GM19240 (cell line): ENCODE data around the gene EME2.
"Not testable (repeated sequence)": the region's sequence is repeated elsewhere in the genome, so short reads cannot be mapped to it uniquely, and the experiment has no call there.

Experiments
- DNase-seq: peaks from one replicate; pipeline ENCODE4 v3.0.0; 2011; ENCODE audit warnings: low spot score; ENCODE audit not compliant: insufficient read length

EME2 gene

GRCh38 chr16:1772362-1772907 lies at the start of gene EME2:
TSS of gene EME2 (plus strand) at chr16:1772810. CDS start at chr16:1773228, 418 bp downstream.
- no peak for DNase-seq

GRCh38 chr16:1723450-1724147 lies 49.0 kb upstream of the EME2 start:
- DNase-seq = no peak

GRCh38 chr16:1724491-1724890 lies 48.1 kb upstream of the EME2 start:
- DNase-seq = no peak

GRCh38 chr16:1726661-1727502 lies 45.7 kb upstream of the EME2 start:
- DNase-seq = no peak

- no peak for DNase-seq
These were observed 44.7 kb upstream of the EME2 start for GRCh38 chr16:1727651-1728624.

GRCh38 chr16:1729026-1729425 lies 43.6 kb upstream of the EME2 start:
- no peak for DNase-seq

- no peak for DNase-seq
These were observed 43.2 kb upstream of the EME2 start for GRCh38 chr16:1729445-1729844.

- no peak for DNase-seq
These were observed 41.5 kb upstream of the EME2 start for GRCh38 chr16:1731073-1731472.

- no peak for DNase-seq
These were observed 41.0 kb upstream of the EME2 start for GRCh38 chr16:1731603-1732002.

GRCh38 chr16:1732071-1732470 lies 40.5 kb upstream of the EME2 start:
- DNase-seq = no peak

GRCh38 chr16:1732551-1732987 lies 40.0 kb upstream of the EME2 start:
- not testable (repeated sequence) for DNase-seq

- DNase-seq = no peak
These were observed 38.5 kb upstream of the EME2 start for GRCh38 chr16:1734123-1734522.

- no peak for DNase-seq
These were observed 37.8 kb upstream of the EME2 start for GRCh38 chr16:1734816-1735215.

- DNase-seq = no peak
These were observed 32.4 kb upstream of the EME2 start for GRCh38 chr16:1740234-1740633.

GRCh38 chr16:1740781-1741490 lies 31.7 kb upstream of the EME2 start:
- no peak for DNase-seq

- no peak for DNase-seq
These were observed 31.0 kb upstream of the EME2 start for GRCh38 chr16:1741553-1742165.

GRCh38 chr16:1743376-1744337 lies 29.0 kb upstream of the EME2 start:
- DNase-seq = no peak

- DNase-seq = no peak
These were observed 28.2 kb upstream of the EME2 start for GRCh38 chr16:1744338-1744840.
